Stimulated activated CD8-positive, alpha-beta memory T cell treated with anti-CD3 and anti-CD28 coated beads, Interleukin-2, amount 100 ng/mL, for 1 hour (primary cell): ENCODE results near the gene DRGX.

Source experiments
- DNase-seq, 2 donors: peaks; one replicate each; pipeline ENCODE4 v3.0.0-alpha.2; 2020; ENCODE audit warnings: low read depth in 2 of 2

DRGX gene

DNA sequence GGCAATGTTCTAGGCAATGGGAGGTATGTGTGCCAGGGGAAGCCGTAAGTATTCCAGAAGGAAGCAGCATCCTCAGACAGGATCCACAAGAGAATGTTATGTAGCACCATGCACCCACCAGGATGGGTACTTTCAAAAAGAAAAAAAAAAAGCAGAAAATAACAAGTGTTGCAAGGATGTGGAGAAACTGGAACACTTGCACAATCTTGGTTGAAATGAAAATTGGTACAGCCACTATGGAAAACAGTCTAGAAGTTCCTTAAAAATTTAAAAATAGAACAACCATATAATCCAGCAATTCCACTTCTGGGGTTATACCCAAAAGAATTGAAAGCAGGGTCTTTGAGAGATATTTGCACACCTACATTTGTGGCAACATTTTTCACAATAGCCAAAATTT is 76.7 kb downstream of the DRGX start:
- no peak for DNase-seq

DNA sequence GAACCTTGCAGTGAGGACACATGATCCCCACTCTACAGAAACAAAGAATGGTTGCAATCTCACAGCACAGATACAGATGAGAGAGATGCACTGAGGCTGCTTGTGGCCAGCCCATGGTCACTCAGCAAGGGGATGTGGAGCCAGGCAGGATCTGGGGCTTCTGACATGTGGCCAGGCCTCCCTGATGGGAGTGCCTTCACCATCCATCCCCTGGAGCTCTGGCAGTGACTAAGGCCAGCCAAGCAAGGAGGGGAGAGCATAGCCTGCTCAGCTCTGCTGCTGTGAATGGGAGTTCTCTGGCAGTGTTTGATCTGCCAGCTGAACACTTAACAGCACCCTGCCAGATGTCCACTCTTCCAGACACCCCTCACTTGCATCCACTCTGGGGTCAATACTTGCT is 77.1 kb downstream of the DRGX start:
- DNase-seq: no peak

DNA sequence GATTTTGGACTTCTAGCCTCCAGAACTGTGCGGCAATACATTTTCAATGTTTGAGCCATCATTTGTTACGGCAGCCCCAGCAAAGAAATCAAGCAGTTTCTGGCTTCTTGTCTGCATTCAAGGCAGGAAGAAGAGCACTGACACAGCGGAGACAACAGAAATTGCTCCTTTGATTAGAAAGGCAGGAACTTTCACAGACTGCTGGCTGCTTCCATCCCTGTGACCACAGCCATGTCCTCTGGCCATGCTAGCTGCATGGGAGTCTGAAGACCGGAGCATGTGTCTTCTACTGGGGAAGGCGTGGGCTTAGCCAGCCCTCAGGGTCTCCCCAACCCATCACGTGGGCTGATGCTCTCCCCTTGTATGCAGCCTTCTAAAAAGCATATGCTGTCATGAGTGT is 77.9 kb downstream of the DRGX start:
- DNase-seq: no peak

DNA sequence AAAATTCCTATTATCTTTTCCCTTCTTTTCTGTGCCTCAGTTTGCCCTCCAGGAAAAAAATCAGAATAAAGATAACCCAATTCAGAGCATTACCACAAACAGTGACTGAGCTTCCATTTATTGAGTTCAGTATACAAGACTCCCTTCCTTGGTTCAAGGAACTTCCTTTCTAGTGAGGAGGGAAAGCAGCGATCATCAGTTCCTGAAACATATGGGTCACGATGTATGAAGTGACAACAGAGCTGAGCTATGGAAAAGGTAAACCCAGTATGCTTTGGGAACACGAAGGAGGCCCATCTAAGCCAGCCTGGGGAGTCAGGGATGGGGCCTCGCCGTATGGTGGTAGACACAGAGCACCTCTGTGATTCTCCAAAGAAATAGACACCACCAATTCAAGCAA is 81.1 kb downstream of the DRGX start:
- no peak for DNase-seq
